ENCODE measurements around the gene BRD9. TPM values are rescaled to one million over a fixed set of nuclear protein-coding genes. Genes with fewer than 3 reads are reported as not detected.

The BRD9 gene
- total and polyA plus RNA-seq, 2 of the 4 experiments (the other 2 are of a cell fraction) = 22.0 to 43.4 TPM

GRCh38 chr5:850511-851006, 42.0 kb downstream of the BRD9 start, which contains the start of gene ZDHHC11:
TSS of gene ZDHHC11 (minus strand) at chr5:850986. CDS start at chr5:850602, 384 bp downstream.
- WGBS, 2 experiments (ENCODE audit: extremely low coverage in 2 of 2, insufficient read length in 1 of 2) = 90% methylated on average over 4 of the region's 27 CpGs; no CpG with 5 or more reads in 1 of the 2 experiments
- dilution Hi-C loops (cut with HindIII; ENCODE audit: low sequenced_read_pairs, unreplicated experiment) = no loop called here

More at GRCh38 chr5:850511-851006, 42.0 kb downstream of the BRD9 start, which contains the start of gene ZDHHC11:
- Histone ChIP-seq H3K9ac (ENCODE audit: low read depth, low read length) (no peak within 1 kb of the TSS), H2AK5ac (ENCODE audit: low read depth, low read length) (no peak within 1 kb of the TSS), H4K91ac (ENCODE audit: insufficient read depth, low read depth, low read length) (no peak within 1 kb of the TSS), H4K20me1 (ENCODE audit: insufficient read depth, low read length) (no peaks in the 10 kb centered on the region; the same call in 1 of the 2 replicates), H4K8ac (ENCODE audit: low read depth in 2 of 2, low read length in 2 of 2) (no peak within 1 kb of the TSS), H2BK120ac (ENCODE audit: low read depth, low read length) (no peak within 1 kb of the TSS), H3K4ac (ENCODE audit: low read depth, low read length) (no peak within 1 kb of the TSS), H3K4me2 (ENCODE audit: low read depth, low read length) (no peak within 1 kb of the TSS), H3K27me3 (ENCODE audit: control insufficient read depth, insufficient read depth, low read length) (peaks cover 5% of the 10 kb centered on the region; the same call in 1 of the 2 replicates), H3K4me3 (ENCODE audit: insufficient read depth, low read depth, low read length) (no peak within 1 kb of the TSS), H2BK20ac (ENCODE audit: low read depth, low read length) (no peak within 1 kb of the TSS), H3K9me1 (ENCODE audit: insufficient read depth, low read length) (no peaks in the 10 kb centered on the region), H3K36me3 (ENCODE audit: control insufficient read depth, insufficient read depth, low read length) (no peaks in the 10 kb centered on the region), H2AK9ac (replicated peaks; ENCODE audit: low read depth, low read length, poor library complexity) (no peak within 1 kb of the TSS), H4K5ac (ENCODE audit: low read depth, low read length) (no peak within 1 kb of the TSS), H3K56ac (ENCODE audit: extremely low read depth, insufficient read depth, low read length) (no peak within 1 kb of the TSS), H3K18ac (ENCODE audit: low read depth, low read length) (no peak within 1 kb of the TSS), H2BK5ac (ENCODE audit: low read depth, low read length, poor library complexity, severe bottlenecking) (no peak within 1 kb of the TSS), H3K4me1 (ENCODE audit: control insufficient read depth, insufficient read depth, low read length) (no peaks in the 10 kb centered on the region), H3K14ac (replicated peaks; ENCODE audit: low read depth, low read length) (no peak within 1 kb of the TSS), H3K27ac (ENCODE audit: insufficient read depth, low read length) (no peak within 1 kb of the TSS), H2BK15ac (ENCODE audit: low read depth, low read length) (no peak within 1 kb of the TSS), H3K79me1 (ENCODE audit: low read depth in 1 of 2, low read length in 2 of 2) (no peaks in the 10 kb centered on the region), H3K23ac (ENCODE audit: low read depth, low read length) (no peak within 1 kb of the TSS), H3K9me3 (ENCODE audit: control insufficient read depth, insufficient read depth, low read length) (no peaks in the 10 kb centered on the region), H2AFZ (replicated peaks; ENCODE audit: low read length, poor library complexity) (no peak within 1 kb of the TSS)
- DNase-seq (no peak), ATAC-seq (ENCODE audit: low read depth) (no peak)
- BruUV-seq (replicated peaks) = no TSS peak
- intact Hi-C loops (cut with micrococcal nuclease) = no loop called here
- ChIA-PET CTCF (no interaction called here), POLR2A (ENCODE audit: unreplicated experiment) (no interaction called here)
- in situ Hi-C loops (cut with MboI; ENCODE audit: low sequenced_read_pairs) = no loop called here
- TF ChIP-seq SMC3 (IDR thresholded peaks at IDR 0.05; ENCODE audit: low read depth, low read length) (no peak), MXI1 (IDR thresholded peaks at IDR 0.05; ENCODE audit: borderline replicate concordance, low read depth, low read length) (no peak), ELK1 (IDR thresholded peaks at IDR 0.05; ENCODE audit: borderline replicate concordance, low read depth, low read length) (no peak), RCOR1 (IDR thresholded peaks at IDR 0.05; ENCODE audit: insufficient replicate concordance, low read length) (no peak), USF2 (IDR thresholded peaks at IDR 0.05; ENCODE audit: low read depth, low read length) (no peak), MAZ (IDR thresholded peaks at IDR 0.05; ENCODE audit: borderline replicate concordance, low read depth, low read length) (no peak), CEBPB (IDR thresholded peaks at IDR 0.05; ENCODE audit: low read depth, low read length) (no peak), FOS (IDR thresholded peaks at IDR 0.05; ENCODE audit: low read depth, low read length) (no peak), POLR2A (IDR thresholded peaks at IDR 0.05; ENCODE audit: low read depth, low read length) (no peak), NFE2L2 (IDR thresholded peaks at IDR 0.05; ENCODE audit: low read depth, low read length) (no peak), RFX5 (IDR thresholded peaks at IDR 0.05; ENCODE audit: low read depth, low read length) (no peak), CHD1 (IDR thresholded peaks at IDR 0.05; ENCODE audit: low read depth, low read length) (no peak), BHLHE40 (IDR thresholded peaks at IDR 0.05; ENCODE audit: low read depth, low read length) (no peak), RAD21 (IDR thresholded peaks at IDR 0.05; ENCODE audit: low read length) (no peak)

Measured in IMR-90 (cell line).